DOHH2 (cell line): ENCODE data around the gene FBLN2.

ENCODE experiments used
- CTCF ChIP-seq: fragments of 200-600 bp; sonication (generic); IDR thresholded peaks from one replicate; pipeline ENCODE4 v1.5.1; 2014; ENCODE audit warnings: antibody characterized with exemption, mild to moderate bottlenecking, low read depth, low read length; ENCODE audit not compliant: poor library complexity, severe bottlenecking
- EZH2phosphoT487 ChIP-seq: fragments of 200-600 bp; sonication (generic); IDR thresholded peaks from 2 replicates; pipeline ENCODE4 v1.6.1; 2017; ENCODE audit warnings: borderline replicate concordance, mild to moderate bottlenecking, antibody characterized with exemption, low read length, moderate library complexity, mixed read lengths

DNA sequence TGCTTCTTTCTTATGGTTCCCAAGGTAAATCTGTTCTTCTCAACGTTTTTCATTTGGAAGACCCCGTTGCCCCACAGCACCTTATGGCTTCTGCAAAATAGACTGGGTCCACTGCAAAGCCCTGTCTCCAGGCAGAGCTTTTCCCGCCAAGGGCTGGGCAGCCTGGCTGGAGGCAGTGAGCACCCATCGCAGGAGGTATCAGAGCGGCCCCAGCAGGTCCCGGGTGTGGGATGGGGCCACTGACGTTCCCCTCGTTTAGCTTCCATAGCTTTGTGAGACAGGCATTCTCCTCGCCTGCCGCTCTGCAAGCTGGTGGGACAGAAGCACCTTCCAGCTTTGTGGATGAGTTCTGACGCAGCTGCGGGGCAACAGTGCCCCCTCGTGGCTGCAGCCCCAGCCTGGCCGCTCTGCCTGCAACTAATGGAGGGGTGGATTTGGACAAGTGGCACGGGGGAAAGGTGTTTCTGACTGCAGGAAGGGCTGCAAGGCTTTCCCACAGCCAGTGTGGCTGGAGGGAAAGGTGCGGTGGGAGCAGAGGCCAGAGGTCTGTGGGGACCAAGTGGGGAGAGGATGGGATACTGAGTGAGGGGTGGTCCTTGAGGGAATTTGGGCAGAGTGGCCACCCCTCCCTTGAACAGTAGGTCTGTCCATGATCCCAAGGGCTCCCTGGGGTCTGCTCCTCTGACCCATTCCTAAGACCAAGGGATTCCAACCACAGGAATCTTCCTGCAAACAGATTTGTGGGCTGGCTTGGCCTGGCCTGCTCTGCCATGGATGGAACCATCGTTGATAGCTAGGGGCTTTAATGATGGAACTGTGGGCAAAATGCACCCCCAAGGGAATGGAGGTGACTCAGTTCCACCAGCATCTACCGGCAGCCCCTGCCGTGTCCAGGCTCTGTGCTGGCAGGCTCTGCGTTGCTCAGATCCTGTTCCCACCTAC is 99.4 kb downstream of the FBLN2 start:
- peak; percentile 97 for TF ChIP-seq CTCF
- TF ChIP-seq EZH2phosphoT487, result no peak
